AG04450 (cell line): ENCODE measurements around the gene CHIT1. TPM values are rescaled to one million over a fixed set of nuclear protein-coding genes. Genes with fewer than 3 reads are reported as not detected.

Experiments
- CTCF ChIA-PET: fragments of 300-600, 350-600 bp; formaldehyde crosslinking; extraction: SDS; loops from one replicate; lab custom pipeline; 2022; ENCODE audit warnings: antibody characterized with exemption, inconsistent platforms; lab: Charles Lee
- POLR2A ChIA-PET: fragments of 350-600 bp; formaldehyde crosslinking; extraction: SDS; loops from one replicate; lab custom pipeline; 2021; ENCODE audit warnings: antibody characterized with exemption, inconsistent platforms; lab: Yijun Ruan, JAX
- DNase-seq: peaks from one replicate; pipeline ENCODE4 v3.0.0-alpha.2; 2011; ENCODE audit warnings: low read depth, low spot score
- H3K27ac ChIP-seq: one replicate; pipeline ENCODE4 v1.5.1; 2012; ENCODE audit warnings: low read depth, low read length, control low read depth
- H3K27me3 ChIP-seq: one replicate; pipeline ENCODE4 v1.6.0; 2012; ENCODE audit warnings: low read length; ENCODE audit not compliant: control insufficient read depth, insufficient read depth
- H3K4me3 ChIP-seq: 2 replicates; pipeline ENCODE4 v1.5.1; 2011; ENCODE audit warnings: mild to moderate bottlenecking, low read depth, low read length, control low read depth
- H3K9me3 ChIP-seq: 2 replicates; pipeline ENCODE4 v1.5.1; 2012; ENCODE audit warnings: low read length; ENCODE audit not compliant: control insufficient read depth, insufficient read depth
- CTCF ChIP-seq: IDR thresholded peaks from 2 replicates; pipeline ENCODE4 v1.5.1; 2011; ENCODE audit warnings: low read depth, low read length, control low read depth, inconsistent platforms
- polyA plus RNA-seq: library from polyadenylated mRNA; depleted of rRNA; stranded (reverse); fragments of >200 nt; gene quantifications from 2 replicates; pipeline ENCODE4 v1.2.3, GENCODE V29; 2011; rRNA removed

CHIT1 gene
- polyA plus RNA-seq, 1 experiment: not detected

GRCh38 chr1:203167913-203168200 lies 61.6 kb downstream of the CHIT1 start:
- Histone ChIP-seq H3K9me3 (peaks cover 5% of the 10 kb centered on the region; the same call in 1 of the 2 replicates), H3K4me3 (no peak overlapping the region), H3K27me3 (peaks cover 23% of the 10 kb centered on the region), H3K27ac (no peak overlapping the region)
- POLR2A ChIA-PET: no interaction called here
- no peak for TF ChIP-seq CTCF
- CTCF ChIA-PET: interaction anchor here (1.0 kb wide), 1 partner anchor 129 kb away, joined by 3 read pairs; no protein-coding TSS in a partner anchor
- no peak for DNase-seq

- no peak for TF ChIP-seq CTCF
- CTCF ChIA-PET: interaction anchor here (1.0 to 3.2 kb wide), 2 partner anchors 49 to 100 kb away, joined by 3 to 15 read pairs; no protein-coding TSS in a partner anchor
- H3K4me3 ChIP-seq: no peak overlapping the region
- peaks cover 27% of the 10 kb centered on the region for H3K27me3 ChIP-seq
- no peak overlapping the region for H3K27ac ChIP-seq
- DNase-seq: no peak
- peaks cover 5% of the 10 kb centered on the region; the same call in 1 of the 2 replicates for H3K9me3 ChIP-seq
- POLR2A ChIA-PET: no interaction called here
These were observed 62.2 kb downstream of the CHIT1 start for GRCh38 chr1:203167026-203167912.

GRCh38 chr1:203166192-203166940 lies 63.1 kb downstream of the CHIT1 start:
- peaks cover 2% of the 10 kb centered on the region; the same call in 1 of the 2 replicates for H3K9me3 ChIP-seq
- no peak overlapping the region for H3K27ac ChIP-seq
- TF ChIP-seq CTCF: peak; percentile 35
- H3K27me3 ChIP-seq: peaks cover 32% of the 10 kb centered on the region
- no peak for DNase-seq
- POLR2A ChIA-PET: no interaction called here
- CTCF ChIA-PET: interaction anchor here (1.0 to 3.2 kb wide), 2 partner anchors 50 to 101 kb away, joined by 3 to 15 read pairs; no protein-coding TSS in a partner anchor
- H3K4me3 ChIP-seq: no peak overlapping the region

Other genes with a start within 250 kb of the CHIT1 start
- gene TMEM183A, start 222.3 kb downstream of the CHIT1 start, polyA plus RNA-seq: 91.5 and 93.4 TPM in 2 replicates
- gene PPFIA4, start 203.2 kb downstream of the CHIT1 start, polyA plus RNA-seq: 0.82 and 1.5 TPM in 2 replicates
- gene MYOG, start 143.7 kb downstream of the CHIT1 start, polyA plus RNA-seq: not detected in 2 replicates
- 1.7 and 2.1 TPM in 2 replicates for gene ADORA1, start 101.9 kb downstream of the CHIT1 start, polyA plus RNA-seq
- gene MYBPH, start 53.8 kb downstream of the CHIT1 start, polyA plus RNA-seq: 0.04 and 0.09 TPM in 2 replicates
- 6.4 and 8.9 TPM in 2 replicates for gene CHI3L1, start 43.0 kb downstream of the CHIT1 start, polyA plus RNA-seq
- gene BTG2, start 75.8 kb upstream of the CHIT1 start, polyA plus RNA-seq: 34.7 and 36.5 TPM in 2 replicates
- gene FMOD, start 121.4 kb upstream of the CHIT1 start, polyA plus RNA-seq: 5.4 and 6.6 TPM in 2 replicates
- gene PRELP, start 246.1 kb upstream of the CHIT1 start, polyA plus RNA-seq: 0.65 and 0.68 TPM in 2 replicates